PFSK-1 (cell line): Measurements from ENCODE around the gene PLSCR3.

ENCODE experiments used
- POLR2AphosphoS5 ChIP-seq: IDR thresholded peaks from 2 replicates; pipeline ENCODE4 v1.6.1; 2012; ENCODE audit warnings: low read depth, mild to moderate bottlenecking, control low read depth, low read length, moderate library complexity
- SIN3A ChIP-seq: IDR thresholded peaks from 2 replicates; pipeline ENCODE4 v1.6.1; 2012; ENCODE audit warnings: mild to moderate bottlenecking, low read length, moderate library complexity, borderline replicate concordance; ENCODE audit not compliant: insufficient read depth
- TAF1 ChIP-seq: IDR thresholded peaks from 2 replicates; pipeline ENCODE4 v1.6.1; 2012; ENCODE audit warnings: low read length, control low read depth, borderline replicate concordance; ENCODE audit not compliant: insufficient read depth

GRCh38 chr17:7394452-7395191 lies at the start of gene PLSCR3:
- TF ChIP-seq POLR2AphosphoS5 (peak; percentile 94), TAF1 (peak; percentile 76; the same call in 1 of the 2 replicates), SIN3A (peak; percentile 49; the same call in 1 of the 2 replicates)
